ENCODE data around the gene OGFR.

OGFR gene

DNA sequence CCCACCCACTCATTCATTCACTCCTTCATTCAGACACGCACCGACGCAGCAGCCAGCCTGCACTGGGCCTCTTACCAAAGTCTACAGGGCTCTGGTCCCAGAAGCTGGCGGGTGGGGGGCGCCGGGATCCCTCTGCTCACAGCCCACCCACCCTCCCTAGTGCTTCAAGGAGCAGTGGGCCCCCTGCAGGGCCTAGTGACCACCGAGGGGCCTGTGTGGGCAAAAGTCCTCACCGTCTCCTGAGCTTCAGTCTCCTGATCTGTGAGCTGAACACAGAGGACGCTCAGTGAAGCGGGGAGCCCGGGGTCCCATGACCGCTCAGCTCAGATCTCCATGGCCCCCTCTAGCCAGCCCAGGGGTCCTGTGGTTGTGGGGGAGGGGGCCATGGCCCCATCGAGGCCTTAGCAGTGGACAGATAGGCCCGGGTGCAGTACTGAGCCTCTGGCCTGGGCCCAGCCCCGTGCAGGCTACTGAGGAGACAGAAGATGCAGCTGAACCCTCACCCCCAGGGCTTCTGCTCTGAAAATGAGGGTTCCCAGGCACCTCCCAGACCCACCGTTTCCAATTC lies 41.8 kb upstream of the OGFR start:
- DNase-seq (ENCODE audit: insufficient read length) (no peak), FAIRE-seq (no peak)
- TF ChIP-seq TAF1 (IDR thresholded peaks at IDR 0.05; ENCODE audit: borderline replicate concordance, low read depth, low read length): no peak
- no peak for TF ChIP-seq POLR2A (IDR thresholded peaks at IDR 0.05; ENCODE audit: low read depth, low read length)
- no peak for TF ChIP-seq POLR2AphosphoS5 (IDR thresholded peaks at IDR 0.05; ENCODE audit: low read depth, low read length)

- no peak for FAIRE-seq
- DNase-seq (ENCODE audit: insufficient read length): no peak
- no peak for TF ChIP-seq POLR2A (IDR thresholded peaks at IDR 0.05; ENCODE audit: low read depth, low read length)
- TF ChIP-seq TAF1 (IDR thresholded peaks at IDR 0.05; ENCODE audit: borderline replicate concordance, low read depth, low read length): no peak
- TF ChIP-seq POLR2AphosphoS5 (IDR thresholded peaks at IDR 0.05; ENCODE audit: low read depth, low read length): no peak
Measured at GRCh38 chr20:62763404-62763803, 41.2 kb upstream of the OGFR start.

DNA sequence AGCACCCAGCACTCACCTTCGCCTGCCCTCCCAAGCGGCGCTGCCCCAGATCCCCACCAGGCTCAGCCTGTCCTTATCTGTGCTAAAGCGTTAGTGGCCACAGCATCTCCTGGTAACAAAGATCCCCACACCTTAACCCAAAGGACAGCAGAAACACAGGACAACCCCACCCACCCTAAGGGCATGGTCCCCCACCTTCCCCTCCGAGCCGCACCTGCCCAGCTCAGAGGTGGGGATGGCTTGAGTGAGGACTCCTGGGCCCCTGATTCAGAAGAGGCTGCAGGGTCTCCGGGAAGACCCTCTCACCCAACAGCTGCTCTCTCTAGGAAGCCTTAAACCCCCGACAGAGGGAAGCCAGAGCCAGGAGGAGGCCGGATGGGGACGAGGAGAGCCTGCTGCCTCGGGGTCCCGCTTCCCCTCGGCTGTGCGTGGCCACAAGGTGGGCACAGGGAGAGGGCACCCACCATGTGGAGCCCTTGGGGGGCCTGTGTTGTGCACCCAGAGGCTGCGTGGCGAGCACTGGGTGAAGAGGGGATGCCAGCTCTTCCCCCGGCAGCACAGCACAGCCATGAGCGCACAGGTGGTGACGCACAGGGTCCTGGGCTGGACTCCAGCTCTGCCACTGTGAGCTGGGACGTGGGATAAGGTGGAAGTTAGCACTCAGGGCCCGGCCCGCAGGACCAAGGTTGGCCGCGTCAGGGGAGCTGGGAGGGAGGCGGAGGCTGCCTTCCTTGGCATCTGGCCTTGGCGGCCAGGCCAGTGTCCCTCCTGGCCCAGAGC lies 40.3 kb upstream of the OGFR start:
- DNase-seq (ENCODE audit: insufficient read length) (no peak), FAIRE-seq (no peak)
- no peak for TF ChIP-seq POLR2A (IDR thresholded peaks at IDR 0.05; ENCODE audit: low read depth, low read length)
- no peak for TF ChIP-seq TAF1 (IDR thresholded peaks at IDR 0.05; ENCODE audit: borderline replicate concordance, low read depth, low read length)
- TF ChIP-seq POLR2AphosphoS5 (IDR thresholded peaks at IDR 0.05; ENCODE audit: low read depth, low read length): no peak

- DNase-seq (ENCODE audit: insufficient read length): no peak
- no peak for FAIRE-seq
- no peak for TF ChIP-seq POLR2AphosphoS5 (IDR thresholded peaks at IDR 0.05; ENCODE audit: low read depth, low read length)
- no peak for TF ChIP-seq TAF1 (IDR thresholded peaks at IDR 0.05; ENCODE audit: borderline replicate concordance, low read depth, low read length)
- no peak for TF ChIP-seq POLR2A (IDR thresholded peaks at IDR 0.05; ENCODE audit: low read depth, low read length)
Measured at GRCh38 chr20:62765021-62765420, 39.6 kb upstream of the OGFR start.

- FAIRE-seq (no peak), DNase-seq (ENCODE audit: insufficient read length) (no peak)
- TF ChIP-seq POLR2AphosphoS5 (IDR thresholded peaks at IDR 0.05; ENCODE audit: low read depth, low read length): no peak
- no peak for TF ChIP-seq POLR2A (IDR thresholded peaks at IDR 0.05; ENCODE audit: low read depth, low read length)
- no peak for TF ChIP-seq TAF1 (IDR thresholded peaks at IDR 0.05; ENCODE audit: borderline replicate concordance, low read depth, low read length)
Measured at GRCh38 chr20:62765432-62766070, 39.1 kb upstream of the OGFR start.

GRCh38 chr20:62766071-62766450 lies 38.6 kb upstream of the OGFR start:
- TF ChIP-seq TAF1 (IDR thresholded peaks at IDR 0.05; ENCODE audit: borderline replicate concordance, low read depth, low read length): no peak
- TF ChIP-seq POLR2A (IDR thresholded peaks at IDR 0.05; ENCODE audit: low read depth, low read length): no peak
- no peak for TF ChIP-seq POLR2AphosphoS5 (IDR thresholded peaks at IDR 0.05; ENCODE audit: low read depth, low read length)
- DNase-seq (ENCODE audit: insufficient read length) (no peak), FAIRE-seq (no peak)

- TF ChIP-seq POLR2A (IDR thresholded peaks at IDR 0.05; ENCODE audit: low read depth, low read length): no peak
- TF ChIP-seq TAF1 (IDR thresholded peaks at IDR 0.05; ENCODE audit: borderline replicate concordance, low read depth, low read length): no peak
- TF ChIP-seq POLR2AphosphoS5 (IDR thresholded peaks at IDR 0.05; ENCODE audit: low read depth, low read length): no peak
- no peak for FAIRE-seq
- DNase-seq (ENCODE audit: insufficient read length): no peak
Measured at GRCh38 chr20:62766716-62767115, 37.9 kb upstream of the OGFR start.

- TF ChIP-seq POLR2AphosphoS5 (IDR thresholded peaks at IDR 0.05; ENCODE audit: low read depth, low read length) (no peak), POLR2A (IDR thresholded peaks at IDR 0.05; ENCODE audit: low read depth, low read length) (no peak), TAF1 (IDR thresholded peaks at IDR 0.05; ENCODE audit: borderline replicate concordance, low read depth, low read length) (no peak)
- no peak for DNase-seq (ENCODE audit: insufficient read length)
- FAIRE-seq: no peak
Measured at GRCh38 chr20:62768234-62768546, 36.4 kb upstream of the OGFR start.

DNA sequence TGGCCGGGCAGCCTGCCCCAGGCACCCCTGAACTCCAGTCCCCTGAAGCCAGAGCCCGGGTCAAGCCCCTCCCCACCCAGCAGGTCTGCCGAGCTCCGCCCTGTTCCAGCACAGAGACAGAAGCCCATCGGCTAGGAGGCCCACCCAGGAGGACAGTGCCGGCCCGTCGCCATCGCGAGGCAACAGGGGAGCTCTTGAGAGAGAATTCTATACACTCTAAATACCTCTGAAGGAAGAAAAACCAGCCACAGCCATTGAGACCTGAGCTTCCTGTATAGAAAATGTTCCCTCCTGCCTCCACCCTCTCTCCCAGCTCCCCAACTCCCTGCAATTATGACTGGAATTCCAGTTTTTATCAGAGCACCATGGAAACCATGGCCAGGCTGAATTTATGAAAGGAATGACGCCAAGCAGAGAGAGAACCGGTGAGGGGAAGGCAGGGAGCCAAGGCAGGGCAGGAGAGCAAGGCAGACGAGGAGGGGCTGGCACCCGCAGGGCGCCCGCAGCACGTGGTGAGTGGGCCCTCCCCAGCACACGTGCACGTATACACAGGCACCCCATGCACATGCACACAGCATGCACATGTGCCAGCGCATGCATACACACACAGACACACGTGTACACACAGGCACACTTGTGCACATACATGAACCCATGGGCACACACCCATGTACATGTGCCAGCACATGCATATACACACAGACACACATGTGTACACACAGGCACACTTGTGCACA lies 35.9 kb upstream of the OGFR start:
- TF ChIP-seq POLR2AphosphoS5 (IDR thresholded peaks at IDR 0.05; ENCODE audit: low read depth, low read length) (no peak), TAF1 (IDR thresholded peaks at IDR 0.05; ENCODE audit: borderline replicate concordance, low read depth, low read length) (no peak), POLR2A (IDR thresholded peaks at IDR 0.05; ENCODE audit: low read depth, low read length) (no peak)
- FAIRE-seq (no peak), DNase-seq (ENCODE audit: insufficient read length) (no peak)

- FAIRE-seq (no peak), DNase-seq (ENCODE audit: insufficient read length) (no peak)
- TF ChIP-seq TAF1 (IDR thresholded peaks at IDR 0.05; ENCODE audit: borderline replicate concordance, low read depth, low read length) (no peak), POLR2AphosphoS5 (IDR thresholded peaks at IDR 0.05; ENCODE audit: low read depth, low read length) (no peak), POLR2A (IDR thresholded peaks at IDR 0.05; ENCODE audit: low read depth, low read length) (no peak)
Measured at GRCh38 chr20:62769346-62770071, 35.1 kb upstream of the OGFR start.

All from GM12892 (cell line).